GM12892 (cell line): ENCODE results near the gene IL18RAP.

Experiments
- DNase-seq: peaks from one replicate; pipeline ENCODE4 v3.0.0; 2011; ENCODE audit not compliant: insufficient read length
- FAIRE-seq: peaks from 2 replicates; lab custom pipeline; 2011; peaks lifted over from hg19 to GRCh38; lab: Jason Lieb, UNC
- POLR2A ChIP-seq: IDR thresholded peaks from 2 replicates; pipeline ENCODE4 v1.6.1; 2011; ENCODE audit warnings: low read depth, low read length, control low read depth
- POLR2AphosphoS5 ChIP-seq: IDR thresholded peaks from 2 replicates; pipeline ENCODE4 v1.6.1; 2011; ENCODE audit warnings: low read depth, low read length, control low read depth
- TAF1 ChIP-seq: IDR thresholded peaks from 2 replicates; pipeline ENCODE4 v1.6.1; 2011; ENCODE audit warnings: low read depth, mild to moderate bottlenecking, control low read depth, low read length, borderline replicate concordance

IL18RAP gene

DNA sequence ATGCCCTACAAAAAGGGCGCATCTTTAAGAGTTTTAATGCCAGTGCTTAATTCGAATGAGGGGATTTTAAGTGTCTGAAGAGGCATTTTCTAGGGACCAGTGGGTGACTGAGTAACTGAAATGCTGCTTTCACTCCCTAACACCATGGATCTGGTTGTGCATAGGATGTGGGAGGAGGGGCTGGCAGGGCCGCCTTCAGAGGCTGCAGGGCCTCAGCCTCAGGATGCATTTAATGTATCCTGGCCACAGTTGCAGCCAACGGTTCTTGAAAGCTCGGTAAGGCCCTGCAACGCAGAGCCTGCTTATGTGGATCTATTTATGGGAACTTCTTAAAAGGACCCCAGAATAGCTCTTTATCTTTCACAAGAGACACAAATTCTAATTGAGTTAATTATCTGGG lies 25.8 kb upstream of the IL18RAP start:
- TF ChIP-seq POLR2AphosphoS5 (no peak), POLR2A (no peak), TAF1 (no peak)
- DNase-seq (no peak), FAIRE-seq (no peak)

DNA sequence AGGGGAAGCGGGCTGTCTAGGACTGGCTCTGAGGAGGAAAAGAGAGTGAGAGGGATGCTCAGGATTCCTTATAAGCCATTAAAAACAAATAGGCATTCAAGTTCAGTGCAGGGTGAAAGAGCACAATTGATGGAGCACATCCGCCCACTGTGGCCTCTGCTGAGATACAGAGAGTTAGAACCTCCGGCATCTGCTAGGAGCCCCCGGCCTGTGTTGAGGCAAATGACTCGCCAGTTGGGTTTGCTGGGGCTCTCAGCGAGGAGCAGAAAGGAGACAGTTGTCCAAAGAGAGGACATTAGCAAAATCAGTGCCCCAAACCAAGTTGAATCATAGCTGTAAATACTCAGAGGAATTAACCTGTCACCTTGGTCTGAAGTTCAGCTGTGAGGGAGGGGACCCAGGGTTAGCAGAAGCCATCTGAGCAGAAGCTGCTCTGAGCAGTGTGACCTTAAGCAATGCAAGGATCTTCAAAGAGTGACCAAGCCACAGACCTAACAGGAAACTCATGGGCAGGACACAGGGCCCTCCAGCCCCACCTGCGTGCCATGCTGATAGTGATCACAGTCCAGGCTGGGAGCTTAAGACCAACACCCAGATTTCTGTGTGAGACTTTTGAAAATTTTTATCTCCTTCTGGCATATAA lies 23.3 kb upstream of the IL18RAP start:
- FAIRE-seq (no peak), DNase-seq (no peak)
- TF ChIP-seq POLR2A, result no peak
- no peak for TF ChIP-seq TAF1

DNA sequence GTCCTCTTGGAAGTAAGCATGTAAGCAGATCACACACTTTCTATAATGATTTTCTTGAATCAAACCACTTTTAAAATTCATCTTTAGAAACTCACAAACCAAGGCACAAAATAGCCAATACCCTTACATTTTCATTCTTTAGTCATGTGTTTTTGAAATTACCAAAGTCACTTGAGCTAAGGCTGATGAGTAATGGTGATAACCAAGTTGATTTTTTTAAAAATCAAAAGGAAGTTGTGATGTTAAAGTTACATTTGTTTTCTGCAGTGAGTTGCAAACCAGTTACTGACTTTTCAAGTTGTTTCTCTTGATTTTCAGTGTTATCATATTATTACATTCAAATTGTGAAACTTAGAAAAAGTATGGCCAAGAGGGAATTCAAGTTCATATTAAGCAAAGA lies 21.5 kb upstream of the IL18RAP start:
- no peak for FAIRE-seq
- no peak for DNase-seq
- TF ChIP-seq POLR2AphosphoS5 (no peak), TAF1 (no peak), POLR2A (no peak)

DNA sequence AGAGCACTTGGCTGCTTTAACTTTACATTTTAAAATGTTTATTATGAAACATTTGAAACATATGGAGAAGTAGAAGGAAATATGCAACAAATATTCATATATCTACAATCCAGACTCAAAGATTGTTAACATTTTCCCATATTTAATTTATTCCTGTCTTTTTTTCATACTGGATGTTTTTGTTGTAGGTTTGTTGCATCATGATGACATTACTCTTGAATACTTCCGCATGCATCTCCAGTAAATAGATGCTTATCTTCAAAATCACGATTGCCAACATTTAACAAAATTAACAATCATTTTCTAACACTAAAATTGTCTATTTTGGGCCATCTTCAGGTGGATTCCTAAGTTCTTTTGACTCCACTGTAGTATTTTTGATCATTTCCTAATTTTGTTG lies 21.1 kb upstream of the IL18RAP start:
- TF ChIP-seq POLR2A (no peak), POLR2AphosphoS5 (no peak), TAF1 (no peak)
- FAIRE-seq (no peak), DNase-seq (no peak)

DNA sequence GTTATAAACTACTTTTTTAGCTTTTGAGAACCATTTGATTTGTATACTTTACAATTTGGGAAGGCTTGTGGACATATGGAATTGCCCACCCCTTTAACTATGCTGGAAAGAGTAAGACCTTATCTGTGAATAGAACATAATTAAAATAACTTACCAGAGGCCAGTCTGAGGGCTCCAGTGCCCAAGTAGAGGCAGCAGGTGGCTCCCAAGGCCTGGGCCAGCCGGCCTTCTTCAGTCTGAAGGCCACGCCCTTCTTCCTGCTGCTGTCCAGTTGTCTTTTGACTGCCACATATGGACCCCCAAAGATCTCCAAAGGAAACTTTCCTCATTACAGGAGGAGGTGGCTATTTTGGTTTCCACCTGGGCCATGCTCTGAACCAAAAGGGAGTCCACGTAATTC lies 12.0 kb upstream of the IL18RAP start:
- no peak for FAIRE-seq
- no peak for TF ChIP-seq POLR2A
- TF ChIP-seq POLR2AphosphoS5, result no peak
- TF ChIP-seq TAF1, result no peak
- no peak for DNase-seq

DNA sequence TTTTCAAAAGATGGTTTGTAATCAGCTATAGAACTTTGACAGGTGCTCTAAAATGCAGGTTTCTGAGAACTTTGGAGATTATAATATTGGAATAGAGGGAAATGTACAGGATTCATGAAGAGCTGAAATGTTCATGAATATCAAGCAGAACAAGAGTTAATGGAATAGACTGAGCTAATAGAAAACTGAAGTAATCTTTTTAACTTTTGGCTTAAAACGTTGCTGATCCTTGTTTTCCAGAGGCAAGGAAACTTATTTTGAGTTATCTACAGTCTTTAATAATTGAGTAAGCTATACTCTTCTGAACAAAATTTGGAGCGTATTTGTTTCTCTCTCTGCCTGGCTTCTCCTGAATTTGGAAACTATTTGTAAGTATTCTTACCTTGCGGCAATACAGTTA lies 10.8 kb upstream of the IL18RAP start:
- DNase-seq, result no peak
- TF ChIP-seq POLR2A (no peak), TAF1 (no peak), POLR2AphosphoS5 (no peak)
- no peak for FAIRE-seq

DNA sequence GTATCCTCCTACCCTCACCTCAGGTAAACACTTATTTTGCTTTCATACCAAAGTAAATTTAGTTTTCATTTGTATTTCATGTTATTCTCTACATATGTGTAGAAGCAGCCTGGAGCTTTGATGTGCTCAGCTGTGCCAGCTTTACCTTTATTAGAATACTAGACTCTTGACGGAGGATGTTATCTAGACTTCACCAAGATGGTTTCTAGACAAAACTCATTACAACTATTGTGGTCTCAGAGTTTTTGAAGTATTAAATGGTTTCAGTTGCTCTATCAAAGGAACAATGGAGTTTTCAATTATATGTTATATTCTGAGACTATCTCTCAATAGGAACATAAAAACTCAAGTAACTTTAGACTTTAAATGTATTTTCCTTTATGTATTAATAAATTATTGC lies 5.0 kb upstream of the IL18RAP start:
- DNase-seq (no peak), FAIRE-seq (no peak)
- TF ChIP-seq POLR2AphosphoS5 (no peak), POLR2A (no peak), TAF1 (no peak)

DNA sequence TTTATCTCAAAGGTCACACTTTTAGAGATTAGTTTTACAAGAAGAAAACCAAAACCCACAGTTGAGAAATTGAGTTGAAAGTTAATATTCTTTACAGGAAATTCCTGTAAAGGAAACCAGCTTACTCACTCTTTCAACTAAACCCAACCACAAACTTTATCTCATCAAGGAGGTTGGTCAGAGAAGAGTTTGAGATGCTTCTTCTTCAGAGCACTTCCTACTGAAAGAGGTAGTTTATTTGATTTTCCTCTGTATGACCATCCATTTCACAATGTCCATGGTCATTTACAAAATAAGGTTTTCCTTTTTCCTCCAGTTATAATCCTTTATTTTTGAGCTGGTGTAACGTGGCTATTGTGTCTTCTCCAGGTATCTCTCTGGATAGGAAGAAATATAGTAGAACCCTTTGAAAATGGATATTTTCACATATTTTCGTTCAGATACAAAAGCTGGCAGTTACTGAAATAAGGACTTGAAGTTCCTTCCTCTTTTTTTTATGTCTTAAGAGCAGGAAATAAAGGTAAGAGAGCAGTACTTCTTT lies 4.5 kb upstream of the IL18RAP start:
- TF ChIP-seq POLR2AphosphoS5 (no peak), POLR2A (no peak), TAF1 (no peak)
- FAIRE-seq (peak; percentile 5), DNase-seq (no peak)

DNA sequence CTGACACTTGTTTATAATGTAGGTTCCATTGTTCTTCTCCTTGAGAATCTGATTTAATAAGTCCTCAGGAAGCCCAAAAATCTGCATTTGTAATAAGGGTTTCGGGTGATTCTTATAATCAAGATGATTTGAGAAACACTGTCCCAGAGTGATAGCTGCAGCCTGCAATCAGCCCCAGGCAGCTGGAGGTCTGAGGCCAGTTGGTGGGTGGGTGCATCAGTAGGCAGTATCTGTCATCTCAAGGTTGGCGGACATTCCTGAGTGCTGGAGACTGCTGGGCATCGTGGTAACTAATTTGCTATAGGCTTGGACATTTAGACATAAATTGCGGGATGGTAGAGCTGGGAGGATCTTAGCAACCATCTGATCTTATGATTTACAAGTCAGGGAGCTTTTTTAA lies 2.7 kb upstream of the IL18RAP start:
- no peak for TF ChIP-seq POLR2AphosphoS5
- TF ChIP-seq POLR2A, result no peak
- TF ChIP-seq TAF1, result no peak
- DNase-seq (no peak), FAIRE-seq (no peak)

DNA sequence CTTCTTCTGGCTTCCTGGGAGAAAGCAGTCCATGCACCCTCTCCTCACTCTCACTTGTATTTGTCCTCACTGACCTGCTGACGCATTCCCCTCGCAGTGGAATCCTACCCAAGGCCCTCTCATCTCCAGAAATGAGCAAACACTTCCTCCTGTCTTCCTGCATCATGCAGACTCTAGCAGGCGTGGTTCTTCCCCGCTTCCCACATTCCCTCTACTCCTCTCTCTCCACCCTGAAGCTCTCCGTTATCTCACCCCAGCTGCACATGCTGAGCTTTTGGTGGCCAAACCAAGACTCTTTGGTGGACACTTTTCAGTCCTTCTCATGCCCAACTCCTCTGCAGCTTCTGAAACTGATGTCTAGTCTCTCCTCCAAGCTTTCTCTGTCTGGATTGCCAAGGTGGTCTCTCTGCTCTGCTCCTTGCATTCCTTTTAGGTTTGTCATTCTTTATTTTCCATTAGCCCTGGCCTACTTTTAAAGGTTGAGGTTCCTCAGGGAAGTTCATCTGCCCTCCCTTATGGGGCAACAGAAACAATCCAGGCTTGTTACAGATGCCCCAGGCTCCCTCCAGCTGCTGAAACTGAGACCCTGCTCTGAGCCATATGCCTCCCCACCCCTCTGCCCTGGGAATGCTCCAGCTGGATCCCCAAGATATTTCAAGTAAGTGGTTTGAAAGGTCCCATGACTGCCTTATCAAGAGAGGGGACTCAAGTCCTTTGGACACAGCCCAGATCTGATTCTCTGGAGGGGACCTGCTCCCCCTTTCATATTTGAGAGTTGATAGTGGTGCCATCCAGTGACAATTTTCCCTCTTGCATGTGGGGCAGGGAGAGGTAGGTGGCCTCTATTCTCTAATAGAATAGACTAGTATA lies 835 bp upstream of the IL18RAP start:
- DNase-seq, result no peak
- FAIRE-seq, result no peak

DNA sequence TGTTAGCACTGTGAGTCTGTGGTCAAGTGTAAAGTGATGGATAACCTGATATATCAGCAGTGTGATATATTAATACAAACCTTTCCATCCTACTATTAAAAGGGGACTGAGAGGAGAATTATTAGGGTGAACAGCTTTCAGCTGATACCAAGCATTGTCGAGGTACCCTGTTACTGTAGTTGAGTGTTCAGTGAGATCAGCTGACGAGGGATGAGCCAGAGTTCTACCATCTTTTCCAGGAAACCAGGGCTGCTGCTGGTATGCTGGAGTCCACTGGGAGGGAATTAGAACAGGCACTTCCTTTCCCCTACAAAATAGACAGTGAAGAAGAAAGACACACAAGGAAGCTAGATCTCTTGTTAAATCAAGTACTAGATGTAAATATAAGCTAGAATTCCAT lies 408 bp downstream of the IL18RAP start:
- no peak for DNase-seq
- no peak for TF ChIP-seq POLR2A
- no peak for TF ChIP-seq TAF1
- TF ChIP-seq POLR2AphosphoS5, result no peak
- no peak for FAIRE-seq

More for the DNA sequence above, 835 bp upstream of the IL18RAP start:
- no peak for TF ChIP-seq POLR2AphosphoS5
- TF ChIP-seq POLR2A, result no peak
- TF ChIP-seq TAF1, result no peak
